B cell (primary cell): ENCODE data around the gene BAIAP2L1. TPM values are rescaled to one million over a fixed set of nuclear protein-coding genes. Genes with fewer than 3 reads are reported as not detected.

Experiments
- ATAC-seq: fragments of 200-7000 bp; cut with Tn5 transposase; one replicate; pipeline ENCODE4 v1.10.0; 2021; ENCODE audit warnings: low read depth, mild to moderate bottlenecking, moderate number of reproducible peaks, moderate library complexity
- CTCF ChIA-PET: fragments of 350-600 bp; sonication (Branson Sonifier 250); formaldehyde crosslinking; loops from one replicate; lab custom pipeline; 2021; ENCODE audit warnings: antibody characterized with exemption, inconsistent platforms; lab: Charles Lee
- POLR2A ChIA-PET: fragments of 350-600 bp; sonication (Branson Sonifier 250); formaldehyde crosslinking; loops from one replicate; lab custom pipeline; 2021; ENCODE audit warnings: antibody characterized with exemption; lab: Charles Lee
- DNase-seq: peaks from one replicate; pipeline ENCODE4 v3.0.0; 2013
- H2AFZ ChIP-seq: 2 replicates; pipeline ENCODE4 v1.6.1; 2012; ENCODE audit warnings: mild to moderate bottlenecking, low read depth, low read length; ENCODE audit not compliant: insufficient read depth, poor library complexity, severe bottlenecking
- H3K27ac ChIP-seq, 2 donors: 1 replicate in 1 of 2; 2 replicates in 1 of 2; pipeline ENCODE4 v1.5.1; 2012 to 2013; ENCODE audit warnings: low read length in 2 of 2, mild to moderate bottlenecking in 2 of 2, moderate library complexity in 1 of 2
- H3K27me3 ChIP-seq, 4 experiments: fragments of 200-600 bp in 1 of 4; sonication (generic) in 1 of 4; replicated peaks in 1 of 4; 1 replicate in 2 of 4; 2 replicates in 2 of 4; pipeline versions ENCODE4 v1.6.1 to v1.7.0; 2013 to 2016; ENCODE audit warnings: low read length in 3 of 4, mild to moderate bottlenecking in 2 of 4, mixed read lengths in 1 of 4, moderate library complexity in 1 of 4; ENCODE audit not compliant: insufficient read depth in 4 of 4, control insufficient read depth in 3 of 4; ENCODE audit errors: control extremely low read depth in 1 of 4
- H3K36me3 ChIP-seq, 2 experiments: replicated peaks in 1 of 2; 1 replicate in 1 of 2; 2 replicates in 1 of 2; pipeline versions ENCODE4 v1.6.1 to v1.7.1; 2013; ENCODE audit warnings: low read length in 1 of 2; ENCODE audit not compliant: insufficient read depth in 2 of 2, control insufficient read depth in 1 of 2; ENCODE audit errors: control extremely low read depth in 1 of 2, extremely low read depth in 1 of 2
- H3K4me1 ChIP-seq, 2 donors: fragments of 200-600 bp in 1 of 2; sonication (generic) in 1 of 2; 1 replicate in 1 of 2; 2 replicates in 1 of 2; pipeline versions ENCODE4 v1.5.1 to v1.6.1; 2013 to 2017; ENCODE audit warnings: low read length in 2 of 2; ENCODE audit not compliant: control insufficient read depth in 2 of 2, insufficient read depth in 2 of 2
- H3K4me2 ChIP-seq: replicated peaks from 2 replicates; pipeline ENCODE3; 2012; ENCODE audit warnings: mild to moderate bottlenecking, low read depth, low read length; ENCODE audit not compliant: poor library complexity, severe bottlenecking
- H3K4me3 ChIP-seq, 5 experiments: fragments of 200-600 bp in 1 of 5; sonication (generic) in 1 of 5; 1 replicate in 3 of 5; 2 replicates in 2 of 5; pipeline versions ENCODE4 v1.5.1 to v1.7.0; 2011 to 2016; ENCODE audit warnings: low read length in 4 of 5, mild to moderate bottlenecking in 4 of 5, low read depth in 2 of 5, control low read depth in 1 of 5, moderate library complexity in 1 of 5; ENCODE audit not compliant: insufficient read depth in 1 of 5; ENCODE audit errors: control extremely low read depth in 1 of 5, extremely low read depth in 1 of 5
- H3K79me2 ChIP-seq: fragments of 200-600 bp; sonication (generic); one replicate; pipeline ENCODE4 v1.6.0; 2016; ENCODE audit warnings: low read length; ENCODE audit not compliant: control insufficient read depth, insufficient read depth
- H3K9ac ChIP-seq: fragments of 200-600 bp; sonication (generic); 2 replicates; pipeline ENCODE4 v1.6.1; 2017; ENCODE audit warnings: mild to moderate bottlenecking, low read length, moderate library complexity
- H3K9me3 ChIP-seq, 3 donors: one replicate each; pipeline versions ENCODE4 v1.6.1 to v1.7.1; 2013; ENCODE audit warnings: low read length in 2 of 3; ENCODE audit not compliant: control insufficient read depth in 2 of 3, insufficient read depth in 1 of 3; ENCODE audit errors: control extremely low read depth in 1 of 3
- H4K20me1 ChIP-seq: 2 replicates; pipeline ENCODE4 v1.6.0; 2012; ENCODE audit warnings: mild to moderate bottlenecking, low read length; ENCODE audit not compliant: insufficient read depth, control insufficient read depth, poor library complexity, severe bottlenecking
- H3K27ac Mint-ChIP-seq: one replicate; pipeline ENCODE4 v1.8.0; 2021; ENCODE audit warnings: mixed read lengths
- H3K27me3 Mint-ChIP-seq: one replicate; pipeline ENCODE4 v1.8.0; 2021; ENCODE audit warnings: mixed read lengths
- H3K4me1 Mint-ChIP-seq: one replicate; pipeline ENCODE4 v1.8.0; 2021; ENCODE audit warnings: mixed read lengths
- H3K4me3 Mint-ChIP-seq: one replicate; pipeline ENCODE4 v1.8.0; 2021; ENCODE audit warnings: mixed read lengths
- H3K9me3 Mint-ChIP-seq: one replicate; pipeline ENCODE4 v1.8.0; 2022; ENCODE audit warnings: mixed read lengths; ENCODE audit not compliant: insufficient read depth
- CTCF ChIP-seq: fragments of 200-600 bp; IDR thresholded peaks from one replicate; pipeline ENCODE4 v1.8.0; 2022; ENCODE audit warnings: antibody characterized with exemption, mild to moderate bottlenecking
- EZH2 ChIP-seq: IDR thresholded peaks from 2 replicates; pipeline ENCODE4 v1.6.1; 2012; ENCODE audit warnings: borderline replicate concordance, low read depth, mild to moderate bottlenecking, moderate library complexity, low read length; ENCODE audit not compliant: insufficient read depth, poor library complexity, severe bottlenecking
- WGBS: methylation state at CpG from one replicate; pipeline ENCODE4 v1.1.5; 2013; ENCODE audit warnings: missing lambda C conversion rate; ENCODE audit not compliant: insufficient coverage; 5-methylcytosine and 5-hydroxymethylcytosine counted together
- intact Hi-C: fragments of 100-400 bp; cut with micrococcal nuclease; formaldehyde crosslinking; loops from one replicate; pipeline ENCODE4 v1.10.0; 2022
- polyA plus RNA-seq: library from polyadenylated mRNA; depleted of rRNA; stranded (reverse); fragments of >200 nt; gene quantifications from 2 replicates; pipeline ENCODE4 v1.2.3, GENCODE V29; 2012
- total RNA-seq, 2 donors: library from RNA; stranded (reverse); fragments of 120-200 nt in 1 of 2; gene quantifications; 1 replicate in 1 of 2; 2 replicates in 1 of 2; pipeline versions ENCODE4 v1.2.3 to v1.2.4, GENCODE V29; 2013 to 2022

BAIAP2L1 gene
- total and polyA plus RNA-seq, 2 donors (not counting 1 experiment from before 2014, with no cell fraction given), result 1.5 to 3.7 TPM

GRCh38 chr7:98291717-98292116 lies 109.2 kb downstream of the BAIAP2L1 start:
- H3K27ac Mint-ChIP-seq, result no peak overlapping the region
- H3K9me3 Mint-ChIP-seq, result no peaks in the 10 kb centered on the region
- no peaks in the 10 kb centered on the region for H3K9me3 ChIP-seq
- no peaks in the 10 kb centered on the region for H3K4me1 Mint-ChIP-seq
- ATAC-seq, result peak; percentile 48
- no peak overlapping the region for H3K27ac ChIP-seq
- no peak overlapping the region for H2AFZ ChIP-seq
- H3K36me3 ChIP-seq, result peaks cover 1 to 10% of the 10 kb centered on the region in 2 experiments
- CTCF ChIA-PET, result no interaction called here
- peaks cover 32% of the 10 kb centered on the region for H4K20me1 ChIP-seq
- TF ChIP-seq EZH2 (no peak), CTCF (no peak)
- H3K27me3 Mint-ChIP-seq, result no peaks in the 10 kb centered on the region
- intact Hi-C loops, result no loop called here
- no peak overlapping the region for H3K4me2 ChIP-seq
- POLR2A ChIA-PET, result no interaction called here
- WGBS, result 86% methylated on average over 4 of the region's 7 CpGs
- no peaks in the 10 kb centered on the region for H3K27me3 ChIP-seq
- H3K4me3 Mint-ChIP-seq, result no peak overlapping the region
- peaks cover 0 to 7% of the 10 kb centered on the region in 2 donors for H3K4me1 ChIP-seq
- H3K9ac ChIP-seq, result no peak overlapping the region
- DNase-seq, result no peak
- no peak overlapping the region for H3K4me3 ChIP-seq
- peaks cover 6% of the 10 kb centered on the region for H3K79me2 ChIP-seq

- ChIA-PET POLR2A (no interaction called here), CTCF (no interaction called here)
- Histone ChIP-seq H3K27me3 (no peaks in the 10 kb centered on the region), H3K4me1 (peaks cover under 1 to 11% of the 10 kb centered on the region in 2 donors), H3K79me2 (peaks cover 21% of the 10 kb centered on the region), H3K4me3 (no peak overlapping the region), H3K27ac (no peak overlapping the region), H2AFZ (no peak overlapping the region), H3K9ac (no peak overlapping the region), H3K36me3 (peaks cover 1 to 10% of the 10 kb centered on the region in 2 experiments), H3K9me3 (no peaks in the 10 kb centered on the region), H4K20me1 (peaks cover 48% of the 10 kb centered on the region), H3K4me2 (no peak overlapping the region)
- H3K4me1 Mint-ChIP-seq, result peaks cover 13% of the 10 kb centered on the region
- DNase-seq, result no peak
- H3K27me3 Mint-ChIP-seq, result no peaks in the 10 kb centered on the region
- H3K9me3 Mint-ChIP-seq, result no peaks in the 10 kb centered on the region
- H3K4me3 Mint-ChIP-seq, result no peak overlapping the region
- TF ChIP-seq CTCF (no peak), EZH2 (no peak)
- H3K27ac Mint-ChIP-seq, result no peak overlapping the region
- intact Hi-C loops, result no loop called here
- no peak for ATAC-seq
- 84% methylated on average over 4 of the region's 4 CpGs for WGBS
Measured at GRCh38 chr7:98289333-98289875, 111.5 kb downstream of the BAIAP2L1 start.
